Sigmoid colon (tissue), 4 donors: ENCODE results near the gene PCDHA6.

Experiments
- POLR2AphosphoS5 ChIP-seq, 4 donors: sonication (generic); formaldehyde crosslinking; IDR thresholded peaks; one replicate each; pipeline ENCODE4 v1.6.1; 2017; ENCODE audit warnings: antibody characterized with exemption in 4 of 4
- TF ChIP-seq, protein P1 (sequence below), 4 experiments: fragments of 450-650 bp in 3 of 4; fragments of 200-600 bp in 1 of 4; IDR thresholded peaks; one replicate each; pipeline ENCODE4 v1.5.1; 2016 to 2019; ENCODE audit warnings: antibody characterized with exemption in 4 of 4, mild to moderate bottlenecking in 3 of 4, moderate library complexity in 2 of 4

DNA sequence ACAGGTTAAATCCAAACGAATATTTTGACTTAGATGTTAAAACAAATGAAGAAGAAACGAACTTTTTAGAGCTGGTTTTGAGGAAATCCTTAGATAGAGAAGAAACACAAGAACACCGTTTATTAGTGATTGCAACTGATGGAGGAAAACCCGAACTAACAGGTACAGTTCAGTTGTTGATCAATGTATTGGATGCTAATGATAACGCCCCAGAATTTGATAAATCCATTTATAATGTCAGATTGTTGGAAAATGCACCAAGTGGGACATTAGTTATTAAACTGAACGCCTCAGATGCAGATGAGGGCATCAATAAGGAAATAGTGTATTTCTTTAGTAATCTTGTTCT lies 5.5 kb upstream of the PCDHA6 start:
- TF ChIP-seq POLR2AphosphoS5 (IDR thresholded peaks at IDR 0.05): no peak
- TF ChIP-seq, protein P1, sequence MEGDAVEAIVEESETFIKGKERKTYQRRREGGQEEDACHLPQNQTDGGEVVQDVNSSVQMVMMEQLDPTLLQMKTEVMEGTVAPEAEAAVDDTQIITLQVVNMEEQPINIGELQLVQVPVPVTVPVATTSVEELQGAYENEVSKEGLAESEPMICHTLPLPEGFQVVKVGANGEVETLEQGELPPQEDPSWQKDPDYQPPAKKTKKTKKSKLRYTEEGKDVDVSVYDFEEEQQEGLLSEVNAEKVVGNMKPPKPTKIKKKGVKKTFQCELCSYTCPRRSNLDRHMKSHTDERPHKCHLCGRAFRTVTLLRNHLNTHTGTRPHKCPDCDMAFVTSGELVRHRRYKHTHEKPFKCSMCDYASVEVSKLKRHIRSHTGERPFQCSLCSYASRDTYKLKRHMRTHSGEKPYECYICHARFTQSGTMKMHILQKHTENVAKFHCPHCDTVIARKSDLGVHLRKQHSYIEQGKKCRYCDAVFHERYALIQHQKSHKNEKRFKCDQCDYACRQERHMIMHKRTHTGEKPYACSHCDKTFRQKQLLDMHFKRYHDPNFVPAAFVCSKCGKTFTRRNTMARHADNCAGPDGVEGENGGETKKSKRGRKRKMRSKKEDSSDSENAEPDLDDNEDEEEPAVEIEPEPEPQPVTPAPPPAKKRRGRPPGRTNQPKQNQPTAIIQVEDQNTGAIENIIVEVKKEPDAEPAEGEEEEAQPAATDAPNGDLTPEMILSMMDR (IDR thresholded peaks at IDR 0.05): no peak
